HG02870 (cell line): Measurements from ENCODE around the gene SNX32.

ENCODE experiments used
- ATAC-seq: cut with Tn5 transposase; IDR thresholded peaks from one replicate; pipeline ENCODE4 v1.9.1; 2021; ENCODE audit warnings: mild to moderate bottlenecking, moderate library complexity; ENCODE audit not compliant: unreplicated experiment

The SNX32 gene

DNA sequence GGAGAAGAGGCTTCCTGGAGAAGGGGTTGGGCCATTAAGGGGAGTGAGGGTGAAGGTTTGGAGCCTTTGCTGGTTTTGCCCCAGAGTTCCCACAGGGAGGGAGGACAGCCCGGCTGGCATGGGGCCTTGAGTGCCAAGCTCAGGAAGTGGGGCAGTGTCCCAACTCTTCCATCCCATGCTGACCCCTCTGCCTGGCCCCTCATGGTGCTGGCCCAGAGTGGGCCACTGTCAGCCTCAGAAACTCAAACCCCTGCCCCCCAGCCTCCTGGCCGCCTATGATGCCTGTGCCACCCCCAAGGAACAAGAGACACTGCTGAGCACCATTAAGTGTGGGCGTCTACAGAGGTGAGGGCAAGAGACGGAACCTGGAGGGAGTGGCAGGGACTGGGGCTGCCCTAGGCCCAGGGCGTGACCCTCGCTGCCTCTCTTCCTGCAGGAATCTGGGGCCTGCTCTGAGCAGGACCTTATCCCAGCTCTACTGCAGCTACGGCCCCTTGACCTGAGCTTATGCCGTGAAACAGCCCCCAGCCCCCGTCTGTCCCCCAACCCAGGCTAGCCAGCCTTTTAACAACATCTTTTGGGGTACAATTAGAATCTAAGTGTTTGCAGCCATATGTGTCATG lies 31.9 kb downstream of the SNX32 start:
- no peak for ATAC-seq

DNA sequence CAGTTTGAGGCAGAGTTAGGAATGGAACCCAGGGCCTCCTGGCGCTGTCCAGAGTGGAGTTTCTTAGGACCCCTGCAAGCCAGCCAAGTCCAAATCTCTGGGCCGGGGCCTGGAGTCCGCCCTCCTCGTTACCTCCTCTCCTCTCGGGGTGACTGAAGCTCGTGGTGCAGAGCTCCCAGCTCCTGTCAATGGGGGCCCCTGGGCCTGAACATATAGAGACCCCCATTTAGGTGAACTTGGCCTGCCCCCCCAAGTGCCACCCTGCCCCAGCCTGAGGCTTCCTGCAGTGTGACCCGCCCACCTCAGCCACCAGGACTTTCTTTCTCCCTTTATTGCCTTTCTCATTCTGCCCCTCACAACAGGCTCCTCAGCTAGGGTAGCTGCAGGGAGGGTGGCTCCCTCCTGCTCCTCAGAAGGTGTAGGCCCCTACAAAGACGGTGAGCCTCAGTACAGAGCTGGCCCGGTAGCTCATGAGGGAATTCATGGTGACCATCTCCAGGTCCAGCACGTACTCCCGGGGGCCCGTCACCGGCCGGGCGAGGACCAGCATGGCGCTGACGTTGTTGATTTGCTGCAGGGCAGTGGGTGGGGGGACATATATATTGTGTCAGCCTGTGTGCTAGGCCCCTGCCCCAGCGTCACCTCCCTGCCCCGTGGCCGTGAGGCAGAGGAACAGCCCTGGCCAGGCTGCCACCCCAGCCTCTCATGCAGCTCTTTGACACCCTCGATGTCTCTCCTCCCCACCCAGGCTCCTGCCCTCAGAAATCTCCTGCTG lies 32.9 kb downstream of the SNX32 start:
- ATAC-seq: no peak

DNA sequence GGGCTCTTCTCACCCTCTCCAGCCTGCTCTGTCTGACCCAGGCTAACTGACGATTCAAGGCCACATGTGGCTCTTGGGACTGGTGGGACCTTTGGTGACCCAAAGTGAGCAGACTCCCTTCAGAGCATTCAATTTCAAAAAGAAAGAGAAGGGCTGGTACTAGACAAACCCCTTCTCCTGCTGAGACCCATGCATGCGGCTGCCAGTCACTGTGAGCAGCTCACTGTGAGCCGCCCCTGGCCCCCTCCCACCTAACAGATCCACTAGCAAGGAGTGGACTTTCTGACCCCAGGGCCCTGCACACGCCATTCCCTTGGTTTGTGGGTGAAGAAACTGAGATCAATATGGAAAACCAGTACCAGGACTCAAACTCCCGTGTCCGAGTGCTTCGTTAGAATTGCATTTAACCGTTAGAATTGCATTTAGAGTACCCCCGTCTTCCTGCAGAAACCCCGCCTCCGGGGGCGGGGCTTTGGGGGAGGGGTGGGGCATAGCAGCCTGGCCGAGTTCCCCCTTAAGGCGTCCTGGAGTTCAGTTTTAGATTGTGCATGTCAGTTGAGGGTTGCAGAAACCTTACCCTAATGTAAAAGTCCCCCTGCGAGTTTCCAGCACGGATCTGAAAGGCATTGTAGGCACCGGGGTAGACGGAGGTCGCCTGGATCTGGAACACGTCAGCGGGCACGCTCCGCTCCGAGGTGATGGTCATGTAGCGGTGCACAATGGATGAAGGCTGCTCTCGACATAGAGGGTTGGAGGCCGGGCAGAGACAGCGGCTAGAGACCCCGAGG lies 33.7 kb downstream of the SNX32 start:
- ATAC-seq: no peak

DNA sequence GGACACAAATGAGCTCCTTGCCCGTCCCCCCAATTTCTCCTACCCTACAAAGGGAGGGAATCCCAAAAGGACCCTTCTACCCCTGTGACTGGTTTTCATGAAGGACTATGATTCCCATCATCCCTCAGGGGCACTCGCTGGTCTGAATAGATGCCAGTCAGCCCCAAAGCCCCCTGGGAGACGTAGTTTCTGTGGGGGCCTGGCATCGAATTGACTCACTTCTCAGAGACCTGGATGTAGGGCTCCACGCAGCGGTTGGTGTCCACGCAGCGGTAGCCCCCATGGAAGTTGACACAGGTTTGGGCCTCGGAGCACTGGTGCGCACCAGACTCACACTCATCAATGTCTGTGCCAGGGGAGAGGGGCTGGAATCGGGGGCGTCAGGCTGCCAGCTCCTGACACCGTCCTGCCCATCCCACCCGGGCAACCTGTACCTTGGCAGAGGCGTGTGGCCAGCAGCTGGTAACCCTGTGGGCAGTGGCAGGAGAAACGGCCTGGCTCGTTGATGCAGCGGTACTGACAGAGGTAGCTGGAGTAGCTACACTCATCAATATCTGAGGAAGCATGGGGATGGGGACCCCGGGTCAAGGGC lies 34.4 kb downstream of the SNX32 start:
- ATAC-seq: no peak

DNA sequence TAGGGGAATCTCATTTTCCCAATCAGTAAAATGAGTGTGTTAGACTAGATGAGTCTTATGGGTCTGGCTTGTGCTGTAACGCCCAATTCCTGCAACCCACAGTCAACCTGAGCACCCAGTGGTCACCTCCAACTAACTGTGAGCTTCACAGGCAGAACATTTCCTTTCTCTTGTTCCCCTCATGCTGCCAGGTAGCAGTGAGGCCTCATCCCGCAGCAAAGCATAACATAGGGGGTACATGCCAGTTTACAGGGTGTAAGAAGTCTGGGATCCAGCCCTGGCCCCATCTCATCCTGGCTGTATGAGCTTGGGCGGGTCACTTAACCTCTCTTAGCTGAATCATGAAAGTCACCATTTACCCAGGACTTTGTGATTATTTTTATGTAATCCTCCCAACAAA lies 35.1 kb downstream of the SNX32 start:
- no peak for ATAC-seq

DNA sequence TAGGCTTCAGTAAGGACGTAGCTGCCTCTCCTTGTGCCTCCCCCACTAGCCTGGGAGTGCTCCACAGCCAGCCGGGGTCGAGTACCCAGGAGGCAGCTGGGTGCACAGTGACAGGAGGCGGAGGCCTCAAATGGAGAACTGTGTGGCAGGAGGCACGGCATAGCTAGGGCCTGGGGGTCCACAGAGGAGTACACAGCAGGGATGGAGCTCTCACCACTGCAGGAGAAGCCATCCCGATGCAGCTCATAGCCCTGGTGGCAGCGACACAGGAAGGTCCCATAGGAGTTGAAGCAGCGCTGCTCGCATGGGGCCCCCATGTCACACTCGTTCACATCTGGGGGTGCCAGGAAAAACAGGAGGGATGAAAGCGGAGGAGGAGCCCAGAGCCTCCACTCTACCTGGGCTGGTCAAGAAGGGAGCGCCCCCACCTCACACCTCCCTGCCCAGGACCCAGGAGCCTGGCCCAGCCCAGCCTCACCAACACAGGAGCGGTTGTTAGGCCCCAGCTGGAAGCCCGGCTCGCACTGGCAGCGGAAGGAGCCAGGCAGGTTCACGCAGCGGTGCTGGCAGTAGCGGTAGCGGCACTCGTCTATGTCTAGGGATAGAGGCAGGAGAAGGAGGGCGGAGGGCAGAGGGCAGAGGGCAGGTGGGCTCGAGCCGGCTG lies 36.0 kb downstream of the SNX32 start:
- ATAC-seq: no peak

DNA sequence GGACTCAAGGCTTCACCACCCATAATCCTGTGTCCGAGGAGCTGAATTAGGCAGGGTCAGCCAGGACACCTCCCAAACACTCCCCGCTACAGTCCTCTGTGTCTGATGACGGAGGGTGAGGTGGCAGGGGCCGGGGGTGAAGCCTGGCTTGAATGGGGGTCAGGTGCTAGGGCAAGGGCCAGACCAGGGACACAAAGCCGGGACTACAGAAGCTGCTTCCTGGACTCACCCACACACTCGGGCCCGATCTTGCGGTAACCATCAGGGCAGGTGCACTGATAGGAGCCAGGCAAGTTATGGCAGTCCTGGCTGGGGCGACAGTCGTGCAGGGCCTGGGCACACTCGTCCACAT lies 36.5 kb downstream of the SNX32 start:
- ATAC-seq: no peak

DNA sequence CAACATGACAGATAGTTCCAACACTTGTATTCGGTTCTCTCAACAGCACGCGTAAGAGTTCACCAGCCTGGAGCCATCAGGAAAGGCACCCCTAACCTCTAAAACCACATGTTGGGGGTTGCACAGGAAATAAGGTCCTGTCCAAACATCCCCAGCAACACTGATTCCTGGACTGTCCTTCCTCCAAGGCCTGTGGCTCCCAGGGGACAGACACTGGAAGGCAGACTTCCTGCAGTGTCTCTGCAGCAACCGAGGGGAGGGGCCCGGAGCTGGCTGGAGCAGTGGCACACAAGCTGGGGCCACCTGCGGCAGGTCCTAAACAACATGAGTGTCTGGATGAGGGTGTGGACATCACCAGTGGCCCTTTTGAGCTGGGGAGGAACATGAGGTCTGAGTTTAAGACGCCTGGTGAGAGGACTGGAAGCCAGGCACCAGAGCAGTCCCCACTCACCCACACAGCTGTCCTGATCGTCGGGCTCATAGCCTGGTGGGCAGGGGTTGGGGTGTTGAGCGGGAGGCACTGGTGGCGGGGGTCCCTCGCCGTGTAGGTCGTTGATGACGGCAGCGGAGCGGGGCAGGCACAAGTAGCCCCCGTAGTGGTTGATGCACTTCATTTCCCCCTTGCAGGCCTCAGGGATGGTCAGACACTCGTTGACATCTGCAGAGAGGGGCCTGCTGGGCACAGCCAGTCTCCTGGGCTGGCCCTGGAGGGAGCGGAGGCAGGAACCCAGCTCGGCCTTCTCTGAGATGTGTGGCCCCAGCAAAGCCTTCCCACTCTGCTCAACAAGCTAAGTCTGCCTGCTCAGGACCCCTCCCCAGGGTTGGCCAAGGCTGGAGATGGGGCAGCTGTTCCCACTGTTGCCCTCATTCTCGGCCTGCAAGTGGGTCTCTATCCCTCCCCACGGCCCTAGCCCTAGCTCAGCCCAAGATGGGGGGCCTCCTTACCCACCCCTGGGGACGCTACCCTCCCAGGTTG lies 37.2 kb downstream of the SNX32 start:
- no peak for ATAC-seq

DNA sequence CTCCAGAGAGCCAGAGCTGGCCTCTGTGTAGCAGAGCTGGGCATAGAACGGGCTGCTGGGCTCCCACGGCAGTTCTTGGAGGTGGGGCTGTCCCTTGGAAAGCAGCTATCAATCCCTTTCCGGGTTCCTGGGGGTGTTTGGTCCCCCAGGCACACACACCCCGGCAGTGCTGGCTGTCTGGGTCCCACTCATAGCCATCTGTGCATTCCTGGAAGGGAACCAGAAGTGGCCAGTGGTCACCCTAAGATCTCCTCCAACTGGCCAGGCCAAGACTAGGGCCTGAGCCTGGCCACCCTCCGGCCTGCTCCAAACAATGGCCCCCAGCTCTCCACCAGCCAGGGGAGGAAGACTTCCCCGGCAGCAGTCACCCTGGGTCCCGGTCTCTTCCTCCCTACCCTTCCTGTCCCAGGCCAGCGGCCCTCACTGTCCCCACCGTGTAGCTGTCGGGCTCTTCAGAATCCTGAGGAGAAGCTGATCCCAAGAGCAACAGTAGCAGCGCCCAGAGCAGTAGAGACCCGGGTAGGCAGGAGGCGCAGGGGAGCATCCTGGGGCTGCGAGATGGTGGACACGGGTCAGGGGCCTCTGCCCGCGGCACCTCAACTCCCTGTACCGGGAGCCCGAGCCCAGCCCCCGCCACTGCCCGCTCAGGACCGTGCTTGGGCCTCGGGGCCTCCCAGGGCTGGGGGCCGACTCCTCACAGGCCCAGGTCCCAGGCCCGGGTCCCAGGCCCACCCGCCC lies 38.2 kb downstream of the SNX32 start:
- ATAC-seq: no peak

DNA sequence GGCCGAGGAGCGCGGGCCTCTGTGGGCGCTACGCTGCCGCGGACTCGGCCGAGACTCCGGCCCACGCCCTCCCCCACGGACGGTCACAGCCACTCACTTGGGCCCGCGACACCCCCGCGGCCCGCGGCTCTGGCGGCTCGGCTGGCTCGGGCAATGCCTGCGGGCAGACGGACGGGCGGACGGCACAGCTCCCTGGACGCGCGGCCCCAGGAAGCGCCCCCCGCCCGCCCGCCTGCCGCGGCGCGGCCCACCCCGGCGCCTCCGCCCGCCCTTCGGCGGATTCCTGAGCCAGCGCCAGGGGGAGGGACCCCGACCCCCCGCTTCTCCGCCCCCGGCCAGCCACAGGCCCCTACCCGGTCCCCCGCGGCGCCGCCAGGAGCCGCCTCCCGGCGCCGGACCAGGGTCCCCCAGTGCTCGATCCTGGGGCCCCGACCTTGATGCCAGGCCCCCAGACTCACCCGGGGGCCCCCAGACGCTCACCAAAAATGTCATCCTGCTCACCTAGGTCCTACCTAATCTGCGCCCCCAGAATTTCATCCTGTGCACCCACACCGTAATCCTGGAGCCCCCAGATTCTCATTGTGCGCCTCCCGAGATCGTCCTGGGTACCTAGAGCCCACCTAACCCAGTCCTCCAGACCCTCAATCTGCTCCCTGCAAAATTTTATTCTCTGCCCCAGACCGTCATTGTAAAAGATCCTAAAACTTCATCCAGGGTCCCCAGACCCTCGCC lies 39.0 kb downstream of the SNX32 start, which contains the start of gene EFEMP2:
EFEMP2 (minus strand) TSS at position 215 of the 732 bp plus-strand sequence. CDS start 446 bp downstream, outside the sequence.
- ATAC-seq: no peak

DNA sequence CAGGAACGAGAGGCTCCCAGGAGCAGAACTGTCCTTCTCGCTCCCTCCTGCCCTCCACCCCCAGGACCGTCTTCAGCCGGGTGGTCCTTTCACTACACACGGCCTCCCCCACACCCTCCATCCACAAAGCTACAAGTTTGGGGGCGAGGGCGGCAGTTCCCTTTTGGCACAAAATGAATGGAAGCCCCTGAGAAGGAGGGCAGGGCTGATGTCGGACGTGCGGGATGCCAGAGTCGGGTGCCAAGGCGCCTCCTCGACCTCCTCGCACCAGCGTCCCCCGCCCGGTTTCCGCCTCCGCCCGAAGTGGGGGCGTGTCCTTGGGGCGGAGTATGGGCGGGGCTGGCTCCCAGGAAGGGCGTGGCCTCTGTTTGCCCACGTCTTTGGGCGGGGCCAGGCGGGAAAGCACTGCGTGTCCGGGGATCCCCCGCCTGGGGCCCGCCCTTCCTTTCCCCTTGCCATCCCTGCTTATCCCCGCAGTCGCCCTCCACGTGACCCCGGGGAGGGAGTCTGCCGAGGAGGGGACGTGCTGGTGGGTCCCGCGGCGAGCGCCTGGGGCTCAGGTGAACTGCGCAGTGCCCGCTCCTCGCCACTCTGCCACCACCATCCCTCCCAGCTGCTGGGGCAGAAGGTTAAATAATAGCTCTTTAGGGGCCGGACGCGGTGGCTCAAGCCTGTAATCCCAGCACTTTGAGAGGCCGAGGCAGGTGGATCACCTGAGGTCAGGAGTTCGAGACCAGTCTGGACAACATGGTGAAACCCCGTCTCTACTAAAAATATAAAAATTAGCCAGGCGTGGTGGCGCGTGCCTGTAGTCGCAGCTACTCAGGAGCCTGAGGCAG lies 39.8 kb downstream of the SNX32 start:
- peak; percentile 80 for ATAC-seq

DNA sequence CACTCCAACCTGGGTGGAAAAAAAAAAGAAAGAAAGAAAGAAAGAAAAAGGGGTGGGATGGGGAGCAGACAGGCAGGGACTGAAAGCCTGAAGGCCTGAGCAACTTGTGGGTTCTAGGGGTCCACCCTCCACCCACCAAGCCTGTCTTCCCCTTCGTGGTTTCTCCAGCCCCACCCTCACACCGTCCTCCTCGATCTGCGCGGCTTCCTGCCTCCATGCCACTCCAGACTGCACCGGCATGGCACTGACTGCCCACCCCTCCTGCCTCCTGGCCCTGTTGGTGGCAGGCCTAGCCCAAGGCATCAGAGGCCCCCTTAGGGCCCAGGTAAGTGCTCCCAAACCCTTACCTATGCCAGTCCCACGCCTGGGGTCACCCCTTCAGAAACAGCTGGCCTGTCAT lies 45.9 kb downstream of the SNX32 start, which contains the start of gene CTSW:
CTSW (plus strand) TSS at position 221 of the 400 bp plus-strand sequence; CDS start at position 239, 18 bp downstream.
- ATAC-seq: no peak

DNA sequence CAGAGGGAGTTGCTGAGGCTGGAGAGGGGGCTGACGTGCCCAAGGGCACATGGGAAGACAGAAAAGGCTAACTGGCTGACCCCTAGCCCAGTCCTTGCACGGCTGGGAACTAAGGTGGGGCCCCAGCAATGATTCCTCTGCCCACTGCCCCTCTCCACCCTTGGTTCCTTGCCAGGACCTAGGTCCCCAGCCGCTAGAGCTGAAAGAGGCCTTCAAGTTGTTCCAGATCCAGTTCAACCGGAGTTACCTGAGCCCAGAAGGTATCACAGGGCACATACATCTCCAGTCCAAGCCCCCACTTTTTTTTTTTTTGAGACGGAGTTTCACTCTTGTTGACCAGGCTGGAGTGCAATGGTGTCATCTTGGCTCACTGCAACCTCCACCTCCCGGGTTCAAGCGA lies 46.3 kb downstream of the SNX32 start:
- no peak for ATAC-seq

DNA sequence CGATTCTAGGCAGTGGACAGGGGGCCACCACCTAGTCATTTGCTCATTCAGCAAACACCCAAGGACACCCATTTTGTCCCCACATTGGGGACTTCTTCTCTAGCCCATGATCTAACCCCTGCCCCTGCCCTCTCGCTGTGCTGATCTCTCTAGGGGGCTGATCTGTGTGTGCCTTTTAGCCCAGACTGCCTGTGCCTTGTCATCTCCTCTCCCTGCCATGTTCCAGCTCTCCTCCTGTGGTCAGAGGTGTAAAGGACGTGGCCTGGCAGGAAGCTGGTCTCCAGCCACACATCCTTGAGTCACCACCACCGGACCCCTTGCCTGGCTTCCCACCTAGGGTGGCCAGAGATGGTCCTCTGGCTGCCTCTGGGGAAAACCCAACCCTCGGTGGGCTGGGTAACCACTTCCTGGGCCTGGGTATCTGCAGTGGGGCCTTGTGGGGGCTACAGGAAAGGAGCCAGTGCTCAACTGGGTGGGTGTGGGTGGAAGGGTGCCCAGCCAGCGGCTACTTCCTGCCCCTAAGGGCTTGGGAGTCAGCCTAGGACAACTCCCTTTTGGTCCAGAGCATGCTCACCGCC lies 47.2 kb downstream of the SNX32 start:
- ATAC-seq: no peak

DNA sequence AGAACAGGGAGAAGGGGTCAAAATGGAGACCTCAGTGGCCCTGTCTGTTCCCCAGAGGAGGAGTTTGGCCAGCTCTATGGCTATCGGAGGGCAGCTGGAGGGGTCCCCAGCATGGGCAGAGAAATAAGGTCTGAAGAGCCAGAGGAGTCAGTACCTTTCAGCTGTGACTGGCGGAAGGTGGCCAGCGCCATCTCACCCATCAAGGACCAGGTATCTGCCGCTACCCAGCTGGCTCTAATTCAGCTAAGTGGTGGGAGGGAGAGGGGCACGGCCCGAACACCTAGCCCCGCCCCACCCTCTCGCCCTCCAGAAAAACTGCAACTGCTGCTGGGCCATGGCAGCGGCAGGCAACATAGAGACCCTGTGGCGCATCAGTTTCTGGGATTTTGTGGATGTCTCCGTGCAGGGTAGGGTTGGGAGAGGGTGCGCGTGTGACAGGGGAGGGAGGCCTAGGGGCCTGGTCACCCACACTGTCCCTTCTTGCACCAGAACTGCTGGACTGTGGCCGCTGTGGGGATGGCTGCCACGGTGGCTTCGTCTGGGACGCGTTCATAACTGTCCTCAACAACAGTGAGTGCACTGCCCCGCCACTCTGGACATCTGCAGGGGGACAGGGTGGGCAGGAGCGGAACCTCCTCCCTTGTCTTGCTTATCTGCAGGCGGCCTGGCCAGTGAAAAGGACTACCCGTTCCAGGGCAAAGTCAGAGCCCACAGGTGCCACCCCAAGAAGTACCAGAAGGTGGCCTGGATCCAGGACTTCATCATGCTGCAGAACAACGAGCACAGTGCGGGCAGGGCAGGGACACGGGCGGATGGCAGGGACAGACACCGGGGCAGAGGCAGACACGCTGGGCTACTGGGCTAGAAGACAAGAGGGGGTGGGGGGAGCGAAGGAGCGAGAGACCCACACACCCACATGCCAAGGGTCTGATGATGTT lies 48.6 kb downstream of the SNX32 start:
- no peak for ATAC-seq
